Measurements from ENCODE around the gene NBEAL2. TPM values are rescaled to one million over a fixed set of nuclear protein-coding genes. Genes with fewer than 3 reads are reported as not detected.
"Not testable (repeated sequence)": the region's sequence is repeated elsewhere in the genome, so short reads cannot be mapped to it uniquely, and the experiment has no call there.

Gene NBEAL2
- total RNA-seq, 1 experiment from 2014 or later, result 60.5 TPM

DNA sequence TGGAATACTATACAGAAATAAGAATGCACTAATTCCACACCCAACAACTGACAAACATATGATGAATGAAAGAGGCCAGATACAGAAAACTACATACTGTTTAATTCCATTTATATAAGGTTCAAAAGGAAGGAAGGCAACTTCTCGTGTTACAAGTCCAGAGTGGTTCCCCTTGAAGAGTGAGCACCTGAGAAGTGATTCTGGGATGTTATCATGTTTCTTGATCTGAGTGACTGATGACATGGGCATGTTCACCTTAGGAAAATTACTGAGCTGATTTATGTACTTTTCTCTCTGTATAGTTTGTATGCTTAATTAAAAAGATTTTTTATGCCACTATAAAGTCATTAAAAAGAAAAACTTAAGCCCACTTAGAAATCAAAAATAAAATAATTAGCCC lies 16.5 kb upstream of the NBEAL2 start:
- Histone ChIP-seq H3K9me3 (ENCODE audit: low read length) (no peaks in the 10 kb centered on the region), H3K27ac (ENCODE audit: low read length) (peak overlapping the region; percentile 55), H4K20me1 (ENCODE audit: insufficient read depth, low read depth, low read length) (peaks cover 58% of the 10 kb centered on the region), H3K9me2 (replicated peaks; ENCODE audit: insufficient read depth, low read length) (no peaks in the 10 kb centered on the region), H3K4me1 (ENCODE audit: low read length) (peaks cover 82% of the 10 kb centered on the region), H3K27me3 (ENCODE audit: low read length) (no peaks in the 10 kb centered on the region), H3K4me3 (ENCODE audit: low read length) (no peak overlapping the region), H2AFZ (ENCODE audit: low read length) (no peak overlapping the region), H3K36me3 (ENCODE audit: insufficient read depth, low read length) (peaks cover 14% of the 10 kb centered on the region), H3K4me2 (ENCODE audit: low read depth, low read length, poor library complexity, severe bottlenecking) (no peak overlapping the region), H3K9ac (ENCODE audit: low read length) (no peak overlapping the region), H3K79me2 (ENCODE audit: low read length) (peaks cover 84% of the 10 kb centered on the region)
- DNase-seq, result no peak

DNA sequence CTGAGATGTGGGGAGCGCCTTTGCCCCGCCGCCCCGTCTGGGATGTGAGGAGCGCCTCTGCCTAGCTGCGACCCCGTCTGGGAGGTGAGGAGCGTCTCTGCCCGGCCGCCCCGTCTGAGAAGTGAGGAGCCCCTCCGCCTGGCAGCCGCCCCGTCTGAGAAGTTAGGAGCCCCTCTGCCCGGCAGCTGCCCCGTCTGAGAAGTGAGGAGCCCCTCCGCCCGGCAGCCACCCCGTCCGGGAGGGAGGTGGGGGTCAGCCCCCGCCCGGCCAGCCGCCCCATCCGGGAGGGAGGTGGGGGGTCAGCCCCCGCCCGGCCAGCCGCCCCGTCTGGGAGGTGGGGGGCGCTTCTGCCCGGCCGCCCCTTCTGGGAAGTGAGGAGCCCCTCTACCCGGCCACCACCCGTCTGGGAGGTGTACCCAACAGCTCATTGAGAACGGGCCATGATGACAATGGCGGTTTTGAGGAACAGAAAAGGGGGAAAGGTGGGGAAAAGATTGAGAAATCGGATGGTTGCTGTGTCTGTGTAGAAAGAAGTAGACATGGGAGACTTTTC lies 15.4 kb upstream of the NBEAL2 start:
- H4K20me1 ChIP-seq (ENCODE audit: insufficient read depth, low read depth, low read length), result peaks cover 67% of the 10 kb centered on the region
- DNase-seq, result not testable (repeated sequence)
- H3K36me3 ChIP-seq (ENCODE audit: insufficient read depth, low read length), result peaks cover 14% of the 10 kb centered on the region

DNA sequence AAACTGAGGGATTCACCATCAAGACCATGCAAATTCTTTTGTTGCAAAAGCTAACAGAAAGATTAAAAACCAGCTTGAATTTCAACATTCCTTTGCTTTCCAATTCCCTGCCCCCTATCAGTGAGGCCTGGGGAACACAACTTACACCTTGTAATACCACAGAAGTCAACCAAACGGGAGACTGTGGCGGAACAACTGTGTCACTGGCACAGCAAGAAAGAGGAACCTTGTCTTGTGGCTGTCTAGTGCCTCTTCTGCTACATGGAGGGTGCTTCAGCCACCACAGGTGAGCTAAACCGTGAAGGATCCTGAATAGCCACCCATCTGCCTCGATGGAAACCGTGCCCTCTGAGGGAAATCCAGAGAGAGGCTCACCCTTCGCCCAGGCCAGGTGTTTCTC lies 14.3 kb upstream of the NBEAL2 start:
- peak overlapping the region; percentile 32; the same call in 1 of the 2 replicates for H3K9ac ChIP-seq (ENCODE audit: low read length)
- peaks cover 82% of the 10 kb centered on the region for H3K4me1 ChIP-seq (ENCODE audit: low read length)

More for the DNA sequence above, 15.4 kb upstream of the NBEAL2 start:
- not testable (repeated sequence) for H3K4me3 ChIP-seq (ENCODE audit: low read length); H3K9me2 ChIP-seq (replicated peaks; ENCODE audit: insufficient read depth, low read length); H3K9me3 ChIP-seq (ENCODE audit: low read length); H3K27me3 ChIP-seq (ENCODE audit: low read length); H2AFZ ChIP-seq (ENCODE audit: low read length); H3K27ac ChIP-seq (ENCODE audit: low read length); H3K4me2 ChIP-seq (ENCODE audit: low read depth, low read length, poor library complexity, severe bottlenecking); H3K9ac ChIP-seq (ENCODE audit: low read length)
- peaks cover 82% of the 10 kb centered on the region for H3K4me1 ChIP-seq (ENCODE audit: low read length)
- peaks cover 84% of the 10 kb centered on the region for H3K79me2 ChIP-seq (ENCODE audit: low read length)

DNA sequence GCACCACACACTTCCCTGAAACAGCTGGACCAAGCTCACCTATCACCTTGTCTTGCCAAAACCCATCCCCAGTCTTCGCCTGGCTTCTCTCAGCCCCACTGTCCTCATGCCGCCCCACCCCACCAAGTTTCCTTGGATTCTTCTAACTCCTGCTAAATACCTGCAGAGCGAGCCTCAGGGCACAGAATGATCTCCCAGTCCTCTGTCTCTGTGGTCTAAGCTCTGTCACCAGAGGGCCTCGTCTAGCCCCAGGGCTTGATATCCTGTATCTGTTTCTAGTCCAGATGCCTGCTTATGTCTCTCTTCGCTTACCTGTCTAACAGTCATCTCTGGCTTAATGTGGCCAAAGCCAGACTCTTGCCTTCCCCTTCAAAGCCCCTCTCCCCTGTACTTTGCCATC lies 12.7 kb upstream of the NBEAL2 start:
- peak; percentile 45 for DNase-seq
- no peaks in the 10 kb centered on the region for H3K9me2 ChIP-seq (replicated peaks; ENCODE audit: insufficient read depth, low read length)
- H3K36me3 ChIP-seq (ENCODE audit: insufficient read depth, low read length), result peaks cover 35% of the 10 kb centered on the region
- H3K9ac ChIP-seq (ENCODE audit: low read length), result 0 out of 2 replicates have a peak overlapping the region, but pooled peaks have one; percentile 31
- peak overlapping the region; percentile 92 for H3K27ac ChIP-seq (ENCODE audit: low read length)
- no peak overlapping the region for H3K4me3 ChIP-seq (ENCODE audit: low read length)
- H4K20me1 ChIP-seq (ENCODE audit: insufficient read depth, low read depth, low read length), result peaks cover 68% of the 10 kb centered on the region
- no peak overlapping the region for H2AFZ ChIP-seq (ENCODE audit: low read length)
- H3K4me2 ChIP-seq (ENCODE audit: low read depth, low read length, poor library complexity, severe bottlenecking), result peak overlapping the region; percentile 12
- peaks cover 82% of the 10 kb centered on the region for H3K4me1 ChIP-seq (ENCODE audit: low read length)
- H3K9me3 ChIP-seq (ENCODE audit: low read length), result no peaks in the 10 kb centered on the region
- H3K27me3 ChIP-seq (ENCODE audit: low read length), result no peaks in the 10 kb centered on the region
- H3K79me2 ChIP-seq (ENCODE audit: low read length), result peaks cover 84% of the 10 kb centered on the region

More for the DNA sequence above, 14.3 kb upstream of the NBEAL2 start:
- DNase-seq, result peak; percentile 54
- H3K4me2 ChIP-seq (ENCODE audit: low read depth, low read length, poor library complexity, severe bottlenecking), result peak overlapping the region; percentile 25
- H3K79me2 ChIP-seq (ENCODE audit: low read length), result peaks cover 84% of the 10 kb centered on the region
- no peaks in the 10 kb centered on the region for H3K27me3 ChIP-seq (ENCODE audit: low read length)
- no peaks in the 10 kb centered on the region for H3K9me3 ChIP-seq (ENCODE audit: low read length)
- no peak overlapping the region for H2AFZ ChIP-seq (ENCODE audit: low read length)
- peak overlapping the region; percentile 78 for H3K27ac ChIP-seq (ENCODE audit: low read length)
- no peaks in the 10 kb centered on the region for H3K9me2 ChIP-seq (replicated peaks; ENCODE audit: insufficient read depth, low read length)
- H4K20me1 ChIP-seq (ENCODE audit: insufficient read depth, low read depth, low read length), result peaks cover 69% of the 10 kb centered on the region
- H3K4me3 ChIP-seq (ENCODE audit: low read length), result no peak overlapping the region
- H3K36me3 ChIP-seq (ENCODE audit: insufficient read depth, low read length), result peaks cover 23% of the 10 kb centered on the region

DNA sequence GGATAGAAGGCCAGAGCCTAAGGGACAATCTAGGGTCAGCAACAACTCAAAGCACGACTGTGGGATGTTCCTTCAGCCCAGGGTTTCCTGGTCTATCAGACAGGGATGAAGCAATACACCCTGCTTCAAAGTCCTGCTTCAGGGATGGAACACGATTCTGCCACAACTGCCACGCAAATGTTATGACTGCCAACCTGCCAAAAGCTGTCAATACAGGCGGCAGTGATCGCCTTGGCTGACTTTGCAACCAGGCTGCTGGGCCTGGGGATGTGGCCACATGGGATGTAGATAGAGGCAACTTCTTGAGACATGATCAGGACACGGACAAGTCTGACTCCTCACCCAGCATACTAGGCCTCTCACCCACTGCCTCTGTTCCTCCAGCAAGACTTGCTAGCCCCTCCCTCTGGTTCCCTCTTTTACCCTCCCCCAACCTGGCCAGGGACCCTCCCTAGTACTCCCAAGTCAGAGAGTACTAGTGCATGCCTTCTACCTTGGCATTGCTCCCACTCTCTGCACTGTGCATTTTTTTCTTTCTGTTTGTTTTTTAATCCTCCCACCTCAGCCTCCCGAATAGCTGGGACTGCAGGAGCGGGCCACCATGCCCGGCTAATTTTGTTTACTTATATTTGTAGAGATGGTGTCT lies 10.6 kb upstream of the NBEAL2 start:
- Histone ChIP-seq H3K9me3 (ENCODE audit: low read length) (no peaks in the 10 kb centered on the region), H3K4me2 (ENCODE audit: low read depth, low read length, poor library complexity, severe bottlenecking) (peak overlapping the region; percentile 84), H3K27me3 (ENCODE audit: low read length) (no peaks in the 10 kb centered on the region), H3K4me1 (ENCODE audit: low read length) (peaks cover 90% of the 10 kb centered on the region), H3K4me3 (ENCODE audit: low read length) (no peak overlapping the region), H4K20me1 (ENCODE audit: insufficient read depth, low read depth, low read length) (peaks cover 66% of the 10 kb centered on the region), H3K36me3 (ENCODE audit: insufficient read depth, low read length) (peaks cover 32% of the 10 kb centered on the region), H3K9ac (ENCODE audit: low read length) (peak overlapping the region; percentile 31), H2AFZ (ENCODE audit: low read length) (no peak overlapping the region), H3K9me2 (replicated peaks; ENCODE audit: insufficient read depth, low read length) (no peaks in the 10 kb centered on the region), H3K27ac (ENCODE audit: low read length) (peak overlapping the region; percentile 92), H3K79me2 (ENCODE audit: low read length) (peaks cover 90% of the 10 kb centered on the region)
- DNase-seq, result no peak

DNA sequence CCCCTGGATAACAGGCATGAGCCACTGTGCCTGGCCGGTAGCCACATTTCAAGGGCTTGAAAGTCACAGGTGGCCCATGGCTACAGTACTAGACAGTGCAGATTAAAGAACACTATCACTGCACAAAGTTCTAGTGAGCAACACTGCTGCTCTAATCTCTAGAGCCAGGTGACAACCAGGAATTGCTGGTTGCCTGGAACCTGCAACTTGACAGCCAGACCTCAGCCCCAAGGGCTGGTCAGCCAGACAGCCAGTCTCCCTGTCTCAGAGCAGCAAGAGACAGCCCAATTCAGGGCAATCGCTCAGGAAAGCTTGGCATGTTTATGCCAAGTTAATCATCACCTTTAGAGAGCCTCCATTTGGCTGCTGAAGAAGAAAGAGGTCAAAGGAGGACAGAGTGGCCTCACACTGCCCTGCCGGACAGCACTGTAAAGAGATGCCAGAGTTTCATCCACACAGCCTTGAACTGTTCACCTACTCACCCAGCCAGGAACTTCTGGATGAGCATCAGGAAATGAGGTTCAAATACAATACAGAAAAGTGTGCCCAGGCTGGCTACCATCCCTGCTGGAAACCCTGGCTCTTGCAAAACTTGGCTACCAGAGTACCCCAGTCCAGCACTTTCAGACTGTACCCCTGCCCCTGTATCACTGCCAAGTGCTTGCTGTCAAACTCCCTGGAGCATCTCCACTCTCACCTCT lies 8.9 kb upstream of the NBEAL2 start:
- Histone ChIP-seq H3K9ac (ENCODE audit: low read length) (peak overlapping the region; percentile 66), H3K4me2 (ENCODE audit: low read depth, low read length, poor library complexity, severe bottlenecking) (peak overlapping the region; percentile 84), H3K9me3 (ENCODE audit: low read length) (no peaks in the 10 kb centered on the region), H3K4me3 (ENCODE audit: low read length) (peak overlapping the region; percentile 41; the same call in 1 of the 2 replicates), H3K27me3 (ENCODE audit: low read length) (no peaks in the 10 kb centered on the region), H3K36me3 (ENCODE audit: insufficient read depth, low read length) (peaks cover 33% of the 10 kb centered on the region), H3K4me1 (ENCODE audit: low read length) (peaks cover 97% of the 10 kb centered on the region), H3K27ac (ENCODE audit: low read length) (peak overlapping the region; percentile 92), H4K20me1 (ENCODE audit: insufficient read depth, low read depth, low read length) (peaks cover 62% of the 10 kb centered on the region), H2AFZ (ENCODE audit: low read length) (no peak overlapping the region), H3K9me2 (replicated peaks; ENCODE audit: insufficient read depth, low read length) (no peaks in the 10 kb centered on the region), H3K79me2 (ENCODE audit: low read length) (peaks cover 97% of the 10 kb centered on the region)
- DNase-seq, result no peak

DNA sequence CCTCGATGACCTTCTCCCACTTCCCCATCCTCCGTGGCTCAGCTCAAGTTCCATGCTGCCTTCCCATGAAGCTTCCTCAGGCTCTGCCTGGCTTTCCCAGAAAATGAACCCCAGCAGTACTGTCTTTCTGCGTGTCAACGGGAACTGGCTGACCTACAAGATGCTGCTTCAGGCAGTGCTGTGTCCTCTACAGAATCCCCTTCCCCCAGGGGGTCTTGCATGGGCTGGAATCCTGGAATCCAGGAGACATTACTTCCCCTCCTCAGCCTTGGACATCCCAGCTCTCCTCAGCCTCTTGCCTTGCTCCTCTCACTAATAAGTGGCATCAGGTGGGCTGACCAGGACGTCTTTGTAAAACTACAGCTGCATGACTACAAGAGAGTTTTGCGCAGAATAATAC lies 8.3 kb upstream of the NBEAL2 start:
- DNase-seq, result no peak
- Histone ChIP-seq H2AFZ (ENCODE audit: low read length) (no peak overlapping the region), H3K27me3 (ENCODE audit: low read length) (no peaks in the 10 kb centered on the region), H3K4me2 (ENCODE audit: low read depth, low read length, poor library complexity, severe bottlenecking) (peak overlapping the region; percentile 84), H3K9ac (ENCODE audit: low read length) (peak overlapping the region; percentile 66), H3K27ac (ENCODE audit: low read length) (peak overlapping the region; percentile 92), H3K79me2 (ENCODE audit: low read length) (peaks cover 97% of the 10 kb centered on the region), H3K36me3 (ENCODE audit: insufficient read depth, low read length) (peaks cover 29% of the 10 kb centered on the region), H4K20me1 (ENCODE audit: insufficient read depth, low read depth, low read length) (peaks cover 58% of the 10 kb centered on the region), H3K4me3 (ENCODE audit: low read length) (peak overlapping the region; percentile 41; the same call in 1 of the 2 replicates), H3K4me1 (ENCODE audit: low read length) (peaks cover 90% of the 10 kb centered on the region), H3K9me2 (replicated peaks; ENCODE audit: insufficient read depth, low read length) (no peaks in the 10 kb centered on the region), H3K9me3 (ENCODE audit: low read length) (no peaks in the 10 kb centered on the region)

DNA sequence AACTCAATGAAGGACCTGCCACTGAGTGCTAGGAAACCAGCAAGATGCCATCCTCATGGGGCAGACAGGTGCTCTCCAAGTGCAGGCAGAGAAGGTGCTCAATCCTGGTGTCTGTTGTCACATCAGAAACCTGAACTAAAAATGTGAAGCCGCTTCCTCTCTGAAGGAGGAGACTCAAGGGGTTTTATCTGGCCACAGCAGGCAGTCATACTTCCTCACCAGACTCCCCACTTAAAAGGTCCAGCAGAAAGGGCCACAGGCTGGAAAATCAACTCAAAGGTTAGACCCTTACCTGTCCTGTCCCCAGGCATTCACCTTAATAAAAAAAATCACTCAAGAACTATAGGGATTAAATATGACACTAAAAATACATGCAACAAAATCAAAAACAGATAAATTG lies 7.7 kb upstream of the NBEAL2 start:
- H4K20me1 ChIP-seq (ENCODE audit: insufficient read depth, low read depth, low read length), result peaks cover 54% of the 10 kb centered on the region
- no peaks in the 10 kb centered on the region for H3K27me3 ChIP-seq (ENCODE audit: low read length)
- H3K4me1 ChIP-seq (ENCODE audit: low read length), result peaks cover 85% of the 10 kb centered on the region
- H3K4me3 ChIP-seq (ENCODE audit: low read length), result peak overlapping the region; percentile 41
- no peak overlapping the region for H2AFZ ChIP-seq (ENCODE audit: low read length)
- H3K4me2 ChIP-seq (ENCODE audit: low read depth, low read length, poor library complexity, severe bottlenecking), result peak overlapping the region; percentile 84
- peak; percentile 79 for DNase-seq
- peaks cover 95% of the 10 kb centered on the region for H3K79me2 ChIP-seq (ENCODE audit: low read length)
- no peaks in the 10 kb centered on the region for H3K9me2 ChIP-seq (replicated peaks; ENCODE audit: insufficient read depth, low read length)
- H3K9me3 ChIP-seq (ENCODE audit: low read length), result no peaks in the 10 kb centered on the region
- peak overlapping the region; percentile 92 for H3K27ac ChIP-seq (ENCODE audit: low read length)
- H3K9ac ChIP-seq (ENCODE audit: low read length), result peak overlapping the region; percentile 66
- H3K36me3 ChIP-seq (ENCODE audit: insufficient read depth, low read length), result peaks cover 29% of the 10 kb centered on the region
